ENCODE data around the gene KCTD2.

Gene KCTD2

GRCh38 chr17:75087558-75088453 is 40.8 kb downstream of the KCTD2 start, which contains the start of gene SLC16A5:
Gene SLC16A5, plus strand, starts transcription at chr17:75087954. Its CDS starts 5,683 bp downstream, at chr17:75093637.
- Mint-ChIP-seq H3K27ac (peak within 1 kb of the TSS; percentile 65), H3K36me3 (ENCODE audit: low read depth) (no peaks in the 10 kb centered on the region), H3K4me3 (peak within 1 kb of the TSS; percentile 47), H3K9me3 (no peaks in the 10 kb centered on the region), H3K27me3 (no peaks in the 10 kb centered on the region), H3K4me1 (peaks cover 34% of the 10 kb centered on the region)
- ATAC-seq = peak; percentile 55
- peak; percentile 47 for DNase-seq

GRCh38 chr17:75088465-75089417 is 41.7 kb downstream of the KCTD2 start:
- no peak for DNase-seq
- ATAC-seq = peak; percentile 63
- no peaks in the 10 kb centered on the region for H3K9me3 Mint-ChIP-seq

DNA sequence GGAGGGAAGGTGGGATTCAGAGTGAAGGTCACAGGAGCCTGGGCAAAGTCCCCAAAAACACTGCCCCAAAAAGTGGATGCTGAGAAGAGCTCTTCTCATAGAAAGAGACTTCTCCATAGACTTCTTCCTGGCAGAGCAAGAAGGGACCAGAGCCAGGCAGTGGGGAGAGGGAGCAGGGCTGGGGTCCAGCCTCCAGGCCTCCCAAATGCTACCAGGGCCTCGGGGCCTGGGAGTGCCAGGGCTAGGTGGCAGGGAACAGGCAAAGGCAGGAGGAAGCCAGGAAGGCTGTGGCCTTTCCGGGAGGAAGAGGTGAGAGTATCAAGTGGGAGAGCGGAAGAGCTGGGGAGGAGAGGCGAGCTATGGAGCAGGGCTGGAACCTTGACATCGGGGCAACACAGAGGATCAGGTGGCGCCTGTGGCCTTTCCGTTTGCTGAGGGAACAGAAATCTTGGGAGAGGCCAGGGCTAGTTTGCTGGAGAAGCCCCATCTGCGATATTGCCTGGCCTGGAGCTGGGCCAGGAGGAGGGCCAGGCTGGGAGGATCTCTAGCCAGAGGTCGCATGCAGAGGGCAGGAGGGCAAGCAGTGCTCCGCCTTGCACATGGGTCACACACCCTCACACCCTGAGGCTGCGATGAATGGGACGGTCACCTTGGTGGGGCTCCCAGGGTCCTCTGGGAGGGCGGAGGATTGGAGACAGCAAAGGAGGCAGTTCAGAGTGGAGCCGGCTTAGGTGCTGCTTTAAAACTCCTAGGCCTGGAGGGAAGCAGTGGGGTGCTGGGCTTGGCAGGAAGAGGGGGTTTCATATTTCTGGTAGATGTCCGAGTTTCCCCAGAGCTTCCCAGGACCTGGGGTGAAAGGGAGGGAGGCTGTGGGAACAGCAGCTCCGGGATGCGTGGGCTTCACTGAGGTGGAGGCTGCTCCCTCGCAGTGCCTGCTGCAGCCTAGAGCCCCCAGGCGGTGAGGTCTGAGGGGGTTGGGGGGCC is 44.1 kb downstream of the KCTD2 start:
- no peak overlapping the region for H3K4me3 Mint-ChIP-seq

More at GRCh38 chr17:75088465-75089417, 41.7 kb downstream of the KCTD2 start:
- no peaks in the 10 kb centered on the region for H3K27me3 Mint-ChIP-seq
- peaks cover 32% of the 10 kb centered on the region for H3K4me1 Mint-ChIP-seq
- H3K36me3 Mint-ChIP-seq (ENCODE audit: low read depth) = no peaks in the 10 kb centered on the region
- peak overlapping the region; percentile 35 for H3K4me3 Mint-ChIP-seq
- H3K27ac Mint-ChIP-seq = peak overlapping the region; percentile 57

DNA sequence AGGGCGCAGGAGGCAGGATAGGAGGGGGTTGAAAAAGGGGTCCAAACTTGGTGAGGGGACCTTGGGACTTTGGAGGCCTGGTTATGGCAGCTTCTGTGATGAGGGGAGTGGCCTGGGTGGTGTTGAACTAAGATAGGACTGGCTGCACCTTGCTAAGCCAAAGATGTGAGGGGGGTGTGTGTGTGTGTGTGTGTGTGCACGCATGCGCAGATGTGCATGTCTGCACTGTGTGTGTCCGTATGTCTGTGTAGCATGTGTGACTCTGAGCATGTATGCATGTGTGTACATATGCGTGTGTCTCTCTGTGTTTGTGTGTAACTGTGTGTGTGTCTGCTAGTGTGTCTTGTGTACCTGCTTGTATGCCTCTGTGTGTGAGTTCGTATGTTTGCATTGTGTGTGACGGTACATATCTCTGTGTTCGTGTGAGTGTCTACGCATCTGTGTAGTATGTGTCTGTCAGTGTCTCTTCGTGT is 44.9 kb downstream of the KCTD2 start:
- H3K27ac Mint-ChIP-seq = no peak overlapping the region
- ATAC-seq (no peak), DNase-seq (no peak)
- H3K4me3 Mint-ChIP-seq = no peak overlapping the region
- no peaks in the 10 kb centered on the region for H3K9me3 Mint-ChIP-seq
- peaks cover 20% of the 10 kb centered on the region for H3K4me1 Mint-ChIP-seq
- no peaks in the 10 kb centered on the region for H3K27me3 Mint-ChIP-seq
- H3K36me3 Mint-ChIP-seq (ENCODE audit: low read depth) = no peaks in the 10 kb centered on the region

More for the DNA sequence above, 44.1 kb downstream of the KCTD2 start:
- DNase-seq (no peak), ATAC-seq (no peak)
- no peaks in the 10 kb centered on the region for H3K36me3 Mint-ChIP-seq (ENCODE audit: low read depth)
- no peaks in the 10 kb centered on the region for H3K9me3 Mint-ChIP-seq
- H3K4me1 Mint-ChIP-seq = peaks cover 25% of the 10 kb centered on the region
- H3K27ac Mint-ChIP-seq = no peak overlapping the region
- H3K27me3 Mint-ChIP-seq = no peaks in the 10 kb centered on the region

GRCh38 chr17:75093548-75094158 is 46.6 kb downstream of the KCTD2 start:
- no peak overlapping the region for H3K4me3 Mint-ChIP-seq
- H3K27ac Mint-ChIP-seq = no peak overlapping the region
- no peaks in the 10 kb centered on the region for H3K9me3 Mint-ChIP-seq
- H3K27me3 Mint-ChIP-seq = no peaks in the 10 kb centered on the region
- no peak for ATAC-seq
- no peaks in the 10 kb centered on the region for H3K36me3 Mint-ChIP-seq (ENCODE audit: low read depth)
- H3K4me1 Mint-ChIP-seq = peaks cover 12% of the 10 kb centered on the region
- no peak for DNase-seq

DNA sequence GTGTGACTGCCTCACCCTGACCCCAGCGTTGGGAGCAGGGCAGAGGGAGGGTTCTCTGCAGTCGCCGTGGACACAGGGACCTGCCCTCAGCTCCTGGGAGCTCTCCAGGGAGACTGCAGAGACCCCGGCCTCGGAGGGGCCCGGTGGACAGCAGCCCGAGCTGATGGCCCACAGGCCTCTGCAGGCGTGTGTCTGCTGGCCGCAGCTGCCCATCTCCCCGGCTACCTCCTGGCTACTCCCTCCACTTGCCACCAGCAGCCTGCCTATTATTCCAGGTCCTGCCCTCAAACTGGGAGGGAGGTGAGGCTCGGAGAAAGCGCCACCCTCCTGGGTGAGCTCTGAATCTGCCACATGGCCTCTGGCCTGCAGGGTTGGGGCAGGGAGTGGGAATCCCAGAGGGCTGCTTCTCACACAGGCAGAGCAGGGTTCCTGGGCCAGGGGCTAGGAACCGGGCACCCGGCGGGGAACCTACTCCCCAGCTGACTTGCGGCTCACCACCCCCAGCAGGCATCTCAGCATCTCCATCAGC is 47.9 kb downstream of the KCTD2 start:
- Mint-ChIP-seq H3K27me3 (no peaks in the 10 kb centered on the region), H3K27ac (no peak overlapping the region), H3K36me3 (ENCODE audit: low read depth) (no peaks in the 10 kb centered on the region), H3K4me3 (no peak overlapping the region), H3K9me3 (no peaks in the 10 kb centered on the region), H3K4me1 (peaks cover 2% of the 10 kb centered on the region)
- no peak for ATAC-seq
- DNase-seq = no peak

- Mint-ChIP-seq H3K4me3 (no peak overlapping the region), H3K9me3 (no peaks in the 10 kb centered on the region), H3K36me3 (ENCODE audit: low read depth) (no peaks in the 10 kb centered on the region), H3K4me1 (peaks cover 2% of the 10 kb centered on the region), H3K27ac (no peak overlapping the region), H3K27me3 (no peaks in the 10 kb centered on the region)
- DNase-seq (no peak), ATAC-seq (peak; percentile 21)
Measured at GRCh38 chr17:75096082-75096625, 49.1 kb downstream of the KCTD2 start.

DNA sequence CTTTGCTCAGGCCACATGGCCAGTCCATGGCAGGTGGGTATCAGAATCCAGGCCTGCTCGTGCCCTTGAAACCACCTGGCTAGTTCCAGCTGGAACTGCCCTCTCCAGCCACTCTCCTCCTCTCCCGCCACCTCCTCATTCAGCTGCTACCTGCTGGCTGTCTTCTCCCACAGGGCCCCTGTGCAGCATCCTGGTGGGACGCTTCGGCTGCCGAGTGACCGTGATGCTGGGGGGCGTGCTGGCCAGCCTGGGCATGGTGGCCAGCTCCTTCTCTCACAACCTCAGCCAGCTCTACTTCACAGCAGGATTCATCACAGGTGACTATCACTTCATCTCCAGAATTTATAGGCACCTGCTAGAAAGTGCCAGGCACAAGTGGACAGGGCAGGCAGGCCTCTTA is 50.8 kb downstream of the KCTD2 start:
- DNase-seq (no peak), ATAC-seq (no peak)
- no peak overlapping the region for H3K4me3 Mint-ChIP-seq
- peaks cover 7% of the 10 kb centered on the region for H3K4me1 Mint-ChIP-seq
- H3K36me3 Mint-ChIP-seq (ENCODE audit: low read depth) = no peaks in the 10 kb centered on the region
- H3K27ac Mint-ChIP-seq = no peak overlapping the region
- H3K9me3 Mint-ChIP-seq = no peaks in the 10 kb centered on the region
- no peaks in the 10 kb centered on the region for H3K27me3 Mint-ChIP-seq

GRCh38 chr17:75098861-75099260 is 51.8 kb downstream of the KCTD2 start:
- H3K9me3 Mint-ChIP-seq = no peaks in the 10 kb centered on the region
- no peak overlapping the region for H3K4me3 Mint-ChIP-seq
- ATAC-seq = no peak
- DNase-seq = no peak
- H3K36me3 Mint-ChIP-seq (ENCODE audit: low read depth) = no peaks in the 10 kb centered on the region
- H3K27me3 Mint-ChIP-seq = no peaks in the 10 kb centered on the region
- H3K27ac Mint-ChIP-seq = no peak overlapping the region
- H3K4me1 Mint-ChIP-seq = peaks cover 7% of the 10 kb centered on the region

GRCh38 chr17:75099881-75100595 is 53.0 kb downstream of the KCTD2 start:
- H3K9me3 Mint-ChIP-seq = no peaks in the 10 kb centered on the region
- peaks cover 7% of the 10 kb centered on the region for H3K4me1 Mint-ChIP-seq
- H3K27me3 Mint-ChIP-seq = no peaks in the 10 kb centered on the region
- H3K36me3 Mint-ChIP-seq (ENCODE audit: low read depth) = no peaks in the 10 kb centered on the region
- no peak overlapping the region for H3K27ac Mint-ChIP-seq
- H3K4me3 Mint-ChIP-seq = no peak overlapping the region
- ATAC-seq = no peak
- DNase-seq = no peak

DNA sequence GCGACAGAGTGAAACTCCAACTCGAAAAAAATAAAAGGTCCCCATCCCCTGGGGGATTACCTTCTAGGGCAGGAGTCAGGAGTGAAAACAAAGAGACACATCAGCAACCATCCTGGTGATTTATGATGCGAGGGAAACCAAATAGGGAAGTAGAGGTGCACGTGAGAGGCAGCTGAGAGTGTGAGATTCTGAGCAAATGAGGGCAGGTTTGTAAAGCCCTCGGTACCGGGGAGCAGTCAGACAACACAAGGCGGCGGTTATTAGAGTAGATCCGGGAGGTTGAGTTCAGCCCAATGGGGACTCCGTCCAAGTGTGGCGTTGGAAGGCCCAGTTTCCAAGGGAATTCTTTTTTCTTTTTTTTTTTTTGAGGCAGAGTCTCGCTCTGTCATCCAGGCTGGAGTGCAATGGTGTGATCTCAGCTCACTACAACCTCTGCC is 55.4 kb downstream of the KCTD2 start:
- no peak overlapping the region for H3K4me3 Mint-ChIP-seq
- ATAC-seq (no peak), DNase-seq (no peak)
- no peaks in the 10 kb centered on the region for H3K27me3 Mint-ChIP-seq
- no peaks in the 10 kb centered on the region for H3K36me3 Mint-ChIP-seq (ENCODE audit: low read depth)
- no peaks in the 10 kb centered on the region for H3K9me3 Mint-ChIP-seq
- no peak overlapping the region for H3K27ac Mint-ChIP-seq
- peaks cover 5% of the 10 kb centered on the region for H3K4me1 Mint-ChIP-seq

Data from activated naive CD8-positive, alpha-beta T cell treated with anti-CD3 and anti-CD28 coated beads, Interleukin-2, amount 50 U/mL, for 24 hours (primary cell).